Adrenal gland (tissue), 5 donors: ENCODE measurements around the gene DYSF.

Source experiments
- POLR2A ChIP-seq, 2 donors: fragments of 450-650 bp; IDR thresholded peaks; one replicate each; pipeline ENCODE4 v1.6.1; 2017; ENCODE audit warnings: antibody characterized with exemption in 2 of 2, mild to moderate bottlenecking in 2 of 2, moderate library complexity in 1 of 2
- TF ChIP-seq, protein P1 (sequence below), 6 experiments: fragments of 450-650 bp in 4 of 6; fragments of 200-600 bp in 2 of 6; sonication (generic) in 1 of 6; IDR thresholded peaks; 1 replicate in 5 of 6; 2 replicates in 1 of 6; pipeline versions ENCODE4 v1.5.1 to v1.8.0; 2016 to 2021; ENCODE audit warnings: antibody characterized with exemption in 6 of 6, mild to moderate bottlenecking in 2 of 6, moderate library complexity in 1 of 6
- donor health status: DM: no; HTN: no; CAD: no.

DNA sequence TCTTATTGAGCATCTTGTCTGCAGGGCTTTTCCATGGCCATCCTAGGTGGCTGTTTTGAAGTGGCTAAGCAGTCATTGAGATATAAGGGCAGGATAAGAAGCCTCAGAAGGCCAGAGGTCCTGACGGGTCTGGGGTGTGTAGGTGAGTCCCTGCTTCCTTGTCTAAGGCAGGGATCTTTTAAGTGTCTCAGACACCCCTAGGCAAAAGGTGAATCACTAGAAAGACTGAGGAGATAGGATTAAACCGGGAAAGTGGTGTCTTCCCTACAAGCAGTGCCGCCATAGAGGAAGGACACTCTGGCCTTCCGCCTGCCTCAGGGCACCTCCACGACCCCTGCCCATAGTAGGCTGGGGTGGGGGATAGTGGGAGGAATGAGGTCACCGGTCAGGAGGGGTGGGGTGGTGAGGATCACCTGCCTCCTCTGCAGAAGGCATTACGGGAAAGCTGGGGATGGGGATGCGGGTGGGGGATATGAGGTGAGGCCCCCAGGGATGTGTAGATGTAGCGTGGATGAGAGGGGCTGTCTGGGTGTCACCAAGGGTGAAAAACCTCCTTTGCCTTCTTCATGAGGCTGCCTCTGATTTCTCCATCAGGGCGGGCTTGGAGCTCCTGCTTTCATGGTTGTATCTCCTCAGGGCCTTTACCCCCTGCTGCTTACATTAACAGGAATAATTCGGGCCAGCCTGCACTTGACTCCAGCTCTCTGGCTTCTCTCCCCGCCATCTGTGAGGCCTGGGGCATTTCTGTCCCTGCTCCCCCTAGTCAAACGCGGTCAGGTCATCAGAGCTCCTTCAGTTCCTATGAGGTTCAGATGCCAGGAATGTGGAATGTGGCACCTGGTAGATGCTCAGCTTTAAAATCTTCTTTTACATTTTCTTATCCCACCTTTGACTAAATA lies 244.0 kb downstream of the DYSF start:
- TF ChIP-seq, protein P1, sequence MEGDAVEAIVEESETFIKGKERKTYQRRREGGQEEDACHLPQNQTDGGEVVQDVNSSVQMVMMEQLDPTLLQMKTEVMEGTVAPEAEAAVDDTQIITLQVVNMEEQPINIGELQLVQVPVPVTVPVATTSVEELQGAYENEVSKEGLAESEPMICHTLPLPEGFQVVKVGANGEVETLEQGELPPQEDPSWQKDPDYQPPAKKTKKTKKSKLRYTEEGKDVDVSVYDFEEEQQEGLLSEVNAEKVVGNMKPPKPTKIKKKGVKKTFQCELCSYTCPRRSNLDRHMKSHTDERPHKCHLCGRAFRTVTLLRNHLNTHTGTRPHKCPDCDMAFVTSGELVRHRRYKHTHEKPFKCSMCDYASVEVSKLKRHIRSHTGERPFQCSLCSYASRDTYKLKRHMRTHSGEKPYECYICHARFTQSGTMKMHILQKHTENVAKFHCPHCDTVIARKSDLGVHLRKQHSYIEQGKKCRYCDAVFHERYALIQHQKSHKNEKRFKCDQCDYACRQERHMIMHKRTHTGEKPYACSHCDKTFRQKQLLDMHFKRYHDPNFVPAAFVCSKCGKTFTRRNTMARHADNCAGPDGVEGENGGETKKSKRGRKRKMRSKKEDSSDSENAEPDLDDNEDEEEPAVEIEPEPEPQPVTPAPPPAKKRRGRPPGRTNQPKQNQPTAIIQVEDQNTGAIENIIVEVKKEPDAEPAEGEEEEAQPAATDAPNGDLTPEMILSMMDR (IDR thresholded peaks at IDR 0.05): no peak
- TF ChIP-seq POLR2A (IDR thresholded peaks at IDR 0.05): no peak
